H9 (cell line): ENCODE data around the gene KRTAP2-3. TPM values are rescaled to one million over a fixed set of nuclear protein-coding genes. Genes with fewer than 3 reads are reported as not detected.

Experiments used
- DNase-seq: peaks from one replicate; pipeline ENCODE4 v3.0.0-alpha.2; 2017
- H2AFZ ChIP-seq: one replicate; pipeline ENCODE4 v1.6.1; 2013; ENCODE audit warnings: mild to moderate bottlenecking, low read length, control low read depth, moderate library complexity
- H2AK5ac ChIP-seq: 2 replicates; pipeline ENCODE4 v1.6.1; 2013; ENCODE audit warnings: low read length, control low read depth, mixed read lengths; ENCODE audit not compliant: insufficient read length
- H2BK120ac ChIP-seq: one replicate; pipeline ENCODE4 v1.6.1; 2013; ENCODE audit warnings: low read depth, mild to moderate bottlenecking, low read length, control low read depth, inconsistent platforms; ENCODE audit not compliant: poor library complexity, severe bottlenecking
- H2BK12ac ChIP-seq: 2 replicates; pipeline ENCODE4 v1.6.1; 2013; ENCODE audit warnings: low read length, control low read depth, mixed read lengths, low read depth; ENCODE audit not compliant: insufficient read length
- H2BK15ac ChIP-seq: 2 replicates; pipeline ENCODE4 v1.6.1; 2013; ENCODE audit warnings: low read depth, low read length, control low read depth
- H2BK20ac ChIP-seq: one replicate; pipeline ENCODE4 v1.6.1; 2013; ENCODE audit warnings: low read depth, mild to moderate bottlenecking, low read length, control low read depth, inconsistent platforms; ENCODE audit not compliant: poor library complexity, severe bottlenecking
- H2BK5ac ChIP-seq: 2 replicates; pipeline ENCODE4 v1.6.1; 2013; ENCODE audit warnings: low read length, control low read depth, mixed read lengths; ENCODE audit not compliant: insufficient read length
- H3K14ac ChIP-seq: 2 replicates; pipeline ENCODE4 v1.6.1; 2013; ENCODE audit warnings: low read length, control low read depth; ENCODE audit not compliant: insufficient read depth
- H3K18ac ChIP-seq: 2 replicates; pipeline ENCODE4 v1.6.1; 2013; ENCODE audit warnings: low read depth, mild to moderate bottlenecking, mixed read lengths, low read length, control low read depth; ENCODE audit not compliant: insufficient read length
- H3K23ac ChIP-seq: 2 replicates; pipeline ENCODE4 v1.6.1; 2013; ENCODE audit warnings: low read length, control low read depth, mixed read lengths, low read depth; ENCODE audit not compliant: insufficient read length
- H3K23me2 ChIP-seq: 2 replicates; pipeline ENCODE4 v1.6.1; 2013; ENCODE audit warnings: low read depth, mild to moderate bottlenecking, mixed read lengths, low read length, control low read depth; ENCODE audit not compliant: insufficient read length, poor library complexity, severe bottlenecking
- H3K27ac ChIP-seq: 2 replicates; pipeline ENCODE4 v1.5.1; 2013; ENCODE audit warnings: low read length, control low read depth, mixed read lengths, low read depth; ENCODE audit not compliant: insufficient read length
- H3K27me3 ChIP-seq: 2 replicates; pipeline ENCODE4 v1.6.1; 2013; ENCODE audit warnings: low read length, control low read depth, inconsistent platforms; ENCODE audit not compliant: insufficient read depth
- H3K4ac ChIP-seq: 2 replicates; pipeline ENCODE4 v1.6.1; 2013; ENCODE audit warnings: low read depth, mild to moderate bottlenecking, control low read depth, inconsistent platforms, low read length, moderate library complexity
- H3K4me1 ChIP-seq: 2 replicates; pipeline ENCODE4 v1.6.1; 2013; ENCODE audit warnings: low read length, control low read depth, inconsistent platforms; ENCODE audit not compliant: insufficient read depth
- H3K4me2 ChIP-seq: 2 replicates; pipeline ENCODE4 v1.6.1; 2013; ENCODE audit warnings: low read length, control low read depth, mixed read lengths; ENCODE audit not compliant: insufficient read length, insufficient read depth
- H3K56ac ChIP-seq: 2 replicates; pipeline ENCODE4 v1.6.1; 2013; ENCODE audit warnings: low read depth, mild to moderate bottlenecking, mixed read lengths, low read length, control low read depth; ENCODE audit not compliant: insufficient read length
- H3K79me1 ChIP-seq: 2 replicates; pipeline ENCODE4 v1.6.1; 2013; ENCODE audit warnings: low read depth, mild to moderate bottlenecking, moderate library complexity, low read length, control low read depth, inconsistent platforms; ENCODE audit not compliant: insufficient read depth, poor library complexity, severe bottlenecking
- H3K79me2 ChIP-seq: 2 replicates; pipeline ENCODE4 v1.6.1; 2013; ENCODE audit warnings: low read length, control low read depth, inconsistent platforms; ENCODE audit not compliant: insufficient read depth
- H3K9ac ChIP-seq: 2 replicates; pipeline ENCODE4 v1.6.1; 2013; ENCODE audit warnings: low read length, control low read depth, mixed read lengths; ENCODE audit not compliant: insufficient read length; ENCODE audit errors: extremely low read depth
- H3K9me3 ChIP-seq: one replicate; pipeline ENCODE4 v1.6.1; 2013; ENCODE audit warnings: low read depth, low read length, inconsistent platforms; ENCODE audit not compliant: control insufficient read depth
- H3T11ph ChIP-seq: one replicate; pipeline ENCODE4 v1.6.1; 2013; ENCODE audit warnings: mild to moderate bottlenecking, low read length, control low read depth, inconsistent platforms
- H4K20me1 ChIP-seq: one replicate; pipeline ENCODE4 v1.6.1; 2013; ENCODE audit not compliant: control insufficient read depth, insufficient read length, insufficient read depth
- H4K5ac ChIP-seq: 2 replicates; pipeline ENCODE4 v1.6.1; 2013; ENCODE audit warnings: low read depth, mild to moderate bottlenecking, mixed read lengths, low read length, control low read depth; ENCODE audit not compliant: insufficient read length
- H4K8ac ChIP-seq: replicated peaks from 2 replicates; pipeline ENCODE4 v1.6.1; 2013; ENCODE audit warnings: low read length, control low read depth, mixed read lengths, low read depth; ENCODE audit not compliant: insufficient read length
- H4K91ac ChIP-seq: 2 replicates; pipeline ENCODE4 v1.6.1; 2013; ENCODE audit warnings: low read depth, mild to moderate bottlenecking, moderate library complexity, mixed read lengths, low read length, control low read depth; ENCODE audit not compliant: insufficient read length
- H3K27ac Mint-ChIP-seq, 3 experiments: 2 replicates in 2 of 3; 3 replicates in 1 of 3; pipeline ENCODE4 v1.8.0; 2020 to 2021; ENCODE audit warnings: mixed read lengths in 3 of 3, mild to moderate bottlenecking in 1 of 3, moderate library complexity in 1 of 3
- H3K27me3 Mint-ChIP-seq: 2 replicates; pipeline ENCODE4 v1.8.0; 2021; ENCODE audit warnings: low read depth, mild to moderate bottlenecking, moderate library complexity, mixed read lengths
- H3K36me3 Mint-ChIP-seq, 3 experiments: 2 replicates in 2 of 3; 3 replicates in 1 of 3; pipeline ENCODE4 v1.8.0; 2020 to 2021; ENCODE audit warnings: low read depth in 3 of 3, mixed read lengths in 3 of 3; ENCODE audit not compliant: insufficient read depth in 1 of 3
- H3K4me1 Mint-ChIP-seq, 2 experiments: 2 replicates each; pipeline ENCODE4 v1.8.0; 2020; ENCODE audit warnings: mixed read lengths in 2 of 2
- H3K4me3 Mint-ChIP-seq, 2 experiments: 2 replicates in 1 of 2; 3 replicates in 1 of 2; pipeline ENCODE4 v1.8.0; 2020 to 2021; ENCODE audit warnings: mild to moderate bottlenecking in 2 of 2, mixed read lengths in 2 of 2, moderate library complexity in 1 of 2
- H3K9me3 Mint-ChIP-seq, 2 experiments: 2 replicates in 1 of 2; 3 replicates in 1 of 2; pipeline ENCODE4 v1.8.0; 2020; ENCODE audit warnings: mild to moderate bottlenecking in 2 of 2, mixed read lengths in 2 of 2, moderate library complexity in 1 of 2
- WGBS: extraction: QIAGEN DNeasy Blood & Tissue Kit; methylation state at CpG from one replicate; pipeline ENCODE4 v1.1.7; 2013; ENCODE audit warnings: missing lambda C conversion rate, low lambda C conversion rate, mixed read lengths; ENCODE audit not compliant: insufficient read length; ENCODE audit errors: extremely low coverage; 5-methylcytosine and 5-hydroxymethylcytosine counted together
- total RNA-seq: library from RNA; stranded (reverse); gene quantifications from 2 replicates; pipeline ENCODE4 v1.2.1, GENCODE V29; 2021
- TF ChIP-seq, protein P1 (sequence below): fragments of 200-600 bp; sonication (generic); conservative IDR thresholded peaks from 3 replicates; pipeline ENCODE4 v1.8.0; 2021; ENCODE audit warnings: antibody characterized with exemption, mild to moderate bottlenecking

KRTAP2-3 gene
- total RNA-seq, 1 experiment from 2014 or later, result not detected

DNA sequence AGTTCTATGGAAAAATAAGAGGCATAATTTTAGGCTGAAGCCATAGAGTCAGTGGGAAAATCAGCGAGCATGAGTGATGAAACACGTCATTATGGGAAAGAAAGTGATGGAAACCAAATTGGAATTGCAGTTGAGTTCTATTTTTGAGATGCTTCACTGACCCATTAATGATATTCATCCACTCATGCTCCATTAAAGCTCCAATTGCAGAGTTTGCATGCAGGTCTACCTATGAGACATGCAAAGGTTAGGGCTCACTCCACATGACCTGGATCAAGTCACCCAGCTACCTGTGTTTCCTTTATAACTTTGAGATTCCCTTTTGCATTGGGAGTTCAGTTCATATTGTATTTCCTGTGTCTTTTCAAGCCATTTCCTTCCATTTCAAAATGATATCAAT, 13.8 kb upstream of the KRTAP2-3 start:
- Histone ChIP-seq H3K27ac (no peak overlapping the region), H4K8ac (no peak overlapping the region), H3K9me3 (no peaks in the 10 kb centered on the region), H3K27me3 (no peaks in the 10 kb centered on the region), H3T11ph (no peak overlapping the region), H3K4ac (no peak overlapping the region), H2AFZ (no peak overlapping the region), H2AK5ac (no peak overlapping the region), H2BK15ac (no peak overlapping the region), H3K18ac (no peak overlapping the region), H3K14ac (no peak overlapping the region), H4K20me1 (no peaks in the 10 kb centered on the region), H4K91ac (no peak overlapping the region), H2BK20ac (no peak overlapping the region), H3K79me1 (no peaks in the 10 kb centered on the region), H3K4me1 (no peaks in the 10 kb centered on the region), H3K56ac (no peak overlapping the region), H3K9ac (no peak overlapping the region), H3K23me2 (no peaks in the 10 kb centered on the region), H3K4me2 (no peak overlapping the region), H2BK12ac (no peak overlapping the region), H3K23ac (no peak overlapping the region), H2BK120ac (no peak overlapping the region), H2BK5ac (no peak overlapping the region), H3K79me2 (no peaks in the 10 kb centered on the region), H4K5ac (no peak overlapping the region)
- H3K4me3 Mint-ChIP-seq, result no peak overlapping the region
- no peaks in the 10 kb centered on the region; the same call in none of the 2 replicates for H3K27me3 Mint-ChIP-seq
- no peak for DNase-seq
- no peaks in the 10 kb centered on the region for H3K36me3 Mint-ChIP-seq
- H3K4me1 Mint-ChIP-seq, result no peaks in the 10 kb centered on the region
- no CpG with 5 or more reads among the region's 2 CpGs for WGBS
- H3K9me3 Mint-ChIP-seq, result no peaks in the 10 kb centered on the region; a peak in 1 of 5 replicates
- H3K27ac Mint-ChIP-seq, result no peak overlapping the region
- TF ChIP-seq, protein P1, sequence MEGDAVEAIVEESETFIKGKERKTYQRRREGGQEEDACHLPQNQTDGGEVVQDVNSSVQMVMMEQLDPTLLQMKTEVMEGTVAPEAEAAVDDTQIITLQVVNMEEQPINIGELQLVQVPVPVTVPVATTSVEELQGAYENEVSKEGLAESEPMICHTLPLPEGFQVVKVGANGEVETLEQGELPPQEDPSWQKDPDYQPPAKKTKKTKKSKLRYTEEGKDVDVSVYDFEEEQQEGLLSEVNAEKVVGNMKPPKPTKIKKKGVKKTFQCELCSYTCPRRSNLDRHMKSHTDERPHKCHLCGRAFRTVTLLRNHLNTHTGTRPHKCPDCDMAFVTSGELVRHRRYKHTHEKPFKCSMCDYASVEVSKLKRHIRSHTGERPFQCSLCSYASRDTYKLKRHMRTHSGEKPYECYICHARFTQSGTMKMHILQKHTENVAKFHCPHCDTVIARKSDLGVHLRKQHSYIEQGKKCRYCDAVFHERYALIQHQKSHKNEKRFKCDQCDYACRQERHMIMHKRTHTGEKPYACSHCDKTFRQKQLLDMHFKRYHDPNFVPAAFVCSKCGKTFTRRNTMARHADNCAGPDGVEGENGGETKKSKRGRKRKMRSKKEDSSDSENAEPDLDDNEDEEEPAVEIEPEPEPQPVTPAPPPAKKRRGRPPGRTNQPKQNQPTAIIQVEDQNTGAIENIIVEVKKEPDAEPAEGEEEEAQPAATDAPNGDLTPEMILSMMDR, result no peak
